Measurements from ENCODE around the gene STXBP5.

GRCh38 chr6:147297663-147298316 lies 93.6 kb downstream of the STXBP5 start:
- no peak for TF ChIP-seq POLR2A (IDR thresholded peaks at IDR 0.05; ENCODE audit: low read length)
- TF ChIP-seq GATA1 (IDR thresholded peaks at IDR 0.05; ENCODE audit: low read depth, low read length): no peak
